ENCODE data around the gene SF3A2.

GRCh38 chr19:2288338-2288817 lies 51.8 kb downstream of the SF3A2 start:
- no peak for TF ChIP-seq POLR2A (IDR thresholded peaks at IDR 0.05)
- TF ChIP-seq CTCF (IDR thresholded peaks at IDR 0.05), result no peak
- TF ChIP-seq EP300 (IDR thresholded peaks at IDR 0.05), result no peak

Data from sigmoid colon (tissue), 4 donors.